Body of pancreas (tissue), 4 donors: ENCODE data around the gene TRAK1.

ENCODE experiments used
- POLR2A ChIP-seq, 3 donors: fragments of 450-650 bp; IDR thresholded peaks; one replicate each; pipeline ENCODE4 v1.6.1; 2016; ENCODE audit warnings: antibody characterized with exemption in 3 of 3, mild to moderate bottlenecking in 2 of 3
- TF ChIP-seq, protein P1 (sequence below), 7 experiments: fragments of 450-650 bp in 4 of 7; fragments of 200-600 bp in 3 of 7; sonication (generic) in 3 of 7; IDR thresholded peaks; one replicate each; pipeline ENCODE4 v1.5.1; 2016 to 2019; ENCODE audit warnings: antibody characterized with exemption in 7 of 7

DNA sequence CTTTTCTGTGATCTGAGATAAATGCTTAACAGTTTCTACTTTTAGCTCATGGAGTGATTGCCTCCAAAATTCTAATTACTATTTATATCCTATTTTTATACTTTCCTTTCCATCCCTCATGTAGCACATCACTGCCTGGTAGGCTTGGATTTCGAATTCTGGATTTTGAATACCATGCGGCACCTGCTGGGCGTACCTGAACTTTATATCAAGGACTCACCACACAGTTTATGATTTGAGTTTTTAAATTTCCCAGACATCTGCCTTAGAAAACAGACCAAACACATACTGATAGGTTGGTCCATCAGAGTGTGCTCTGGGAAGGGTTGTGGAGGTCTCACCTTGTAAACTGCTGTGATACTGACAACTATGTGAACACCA is 6.4 kb downstream of the TRAK1 start:
- TF ChIP-seq, protein P1, sequence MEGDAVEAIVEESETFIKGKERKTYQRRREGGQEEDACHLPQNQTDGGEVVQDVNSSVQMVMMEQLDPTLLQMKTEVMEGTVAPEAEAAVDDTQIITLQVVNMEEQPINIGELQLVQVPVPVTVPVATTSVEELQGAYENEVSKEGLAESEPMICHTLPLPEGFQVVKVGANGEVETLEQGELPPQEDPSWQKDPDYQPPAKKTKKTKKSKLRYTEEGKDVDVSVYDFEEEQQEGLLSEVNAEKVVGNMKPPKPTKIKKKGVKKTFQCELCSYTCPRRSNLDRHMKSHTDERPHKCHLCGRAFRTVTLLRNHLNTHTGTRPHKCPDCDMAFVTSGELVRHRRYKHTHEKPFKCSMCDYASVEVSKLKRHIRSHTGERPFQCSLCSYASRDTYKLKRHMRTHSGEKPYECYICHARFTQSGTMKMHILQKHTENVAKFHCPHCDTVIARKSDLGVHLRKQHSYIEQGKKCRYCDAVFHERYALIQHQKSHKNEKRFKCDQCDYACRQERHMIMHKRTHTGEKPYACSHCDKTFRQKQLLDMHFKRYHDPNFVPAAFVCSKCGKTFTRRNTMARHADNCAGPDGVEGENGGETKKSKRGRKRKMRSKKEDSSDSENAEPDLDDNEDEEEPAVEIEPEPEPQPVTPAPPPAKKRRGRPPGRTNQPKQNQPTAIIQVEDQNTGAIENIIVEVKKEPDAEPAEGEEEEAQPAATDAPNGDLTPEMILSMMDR (IDR thresholded peaks at IDR 0.05): no peak
- no peak for TF ChIP-seq POLR2A (IDR thresholded peaks at IDR 0.05)
